OCI-LY7 (cell line): Measurements from ENCODE around the gene ZNF697. TPM values are rescaled to one million over a fixed set of nuclear protein-coding genes. Genes with fewer than 3 reads are reported as not detected.

ENCODE experiments used
- BruUV-seq: library from RNA; stranded (reverse); fragments of 400-500 nt; replicated peaks from 2 replicates; lab custom pipeline; 2021; lab: Mats Ljungman, UMichigan
- CTCF ChIA-PET: fragments of 300-600 bp; sonication (Branson Sonifier 250); formaldehyde crosslinking; loops from one replicate; lab custom pipeline; 2022; ENCODE audit warnings: antibody characterized with exemption; ENCODE audit not compliant: unreplicated experiment; lab: Charles Lee
- POLR2A ChIA-PET: fragments of 300-600 bp; sonication (Branson Sonifier 250); formaldehyde crosslinking; loops from one replicate; lab custom pipeline; 2022; ENCODE audit warnings: antibody characterized with exemption; lab: Charles Lee
- DNase-seq: peaks from one replicate; pipeline ENCODE4 v3.0.0-alpha.2; 2015; ENCODE audit warnings: low spot score
- H2AFZ ChIP-seq: fragments of 200-600 bp; sonication (generic), shearing (Covaris generic); 2 replicates; pipeline ENCODE4 v1.6.1; 2014; ENCODE audit warnings: mild to moderate bottlenecking, antibody characterized with exemption, low read length, moderate library complexity
- H3K27ac ChIP-seq: fragments of 200-600 bp; sonication (generic); 2 replicates; pipeline ENCODE4 v1.5.1; 2014; ENCODE audit warnings: mixed run types, low read depth, mild to moderate bottlenecking, moderate library complexity, low read length, inconsistent platforms; ENCODE audit not compliant: poor library complexity, severe bottlenecking
- H3K36me3 ChIP-seq: fragments of 200-600 bp; sonication (generic); 2 replicates; pipeline ENCODE4 v1.6.1; 2014; ENCODE audit warnings: mild to moderate bottlenecking, antibody characterized with exemption, low read length, moderate library complexity, mixed read lengths; ENCODE audit not compliant: insufficient read depth
- H3K4me1 ChIP-seq: fragments of 200-600 bp; sonication (generic); 2 replicates; pipeline ENCODE4 v1.5.1; 2014; ENCODE audit warnings: mild to moderate bottlenecking, low read length; ENCODE audit not compliant: insufficient read depth, poor library complexity, severe bottlenecking
- H3K4me2 ChIP-seq: fragments of 200-600 bp; sonication (generic); 2 replicates; pipeline ENCODE4 v1.6.1; 2014; ENCODE audit warnings: mild to moderate bottlenecking, low read length
- H3K4me3 ChIP-seq: fragments of 200-600 bp; sonication (generic); 2 replicates; pipeline ENCODE4 v1.5.1; 2014; ENCODE audit warnings: mild to moderate bottlenecking, low read depth, low read length; ENCODE audit not compliant: poor library complexity, severe bottlenecking
- H3K79me2 ChIP-seq: fragments of 200-600 bp; sonication (generic); 2 replicates; pipeline ENCODE4 v1.6.1; 2016; ENCODE audit warnings: low read depth, mild to moderate bottlenecking, low read length, moderate library complexity, mixed read lengths; ENCODE audit not compliant: insufficient read depth
- H3K9me2 ChIP-seq: fragments of 200-600 bp; sonication (generic); 2 replicates; pipeline ENCODE4 v1.6.1; 2016; ENCODE audit warnings: mild to moderate bottlenecking, low read length, mixed read lengths; ENCODE audit not compliant: insufficient read depth
- H3K9me3 ChIP-seq: fragments of 200-600 bp; sonication (generic); 2 replicates; pipeline ENCODE4 v1.6.1; 2014; ENCODE audit warnings: mild to moderate bottlenecking, mixed run types, low read length, mixed read lengths
- H4K20me1 ChIP-seq: fragments of 200-600 bp; sonication (generic); 2 replicates; pipeline ENCODE4 v1.6.1; 2014; ENCODE audit warnings: mild to moderate bottlenecking, antibody characterized with exemption, low read length, moderate library complexity, mixed read lengths; ENCODE audit not compliant: insufficient read depth
- CTCF ChIP-seq: fragments of 200-600 bp; sonication (generic); conservative IDR thresholded peaks from 2 replicates; pipeline ENCODE4 v1.5.1; 2014; ENCODE audit warnings: mild to moderate bottlenecking, antibody characterized with exemption, low read length, moderate library complexity, mixed read lengths
- EZH2phosphoT487 ChIP-seq: fragments of 200-600 bp; sonication (generic); IDR thresholded peaks from 2 replicates; pipeline ENCODE4 v1.6.1; 2018; ENCODE audit warnings: low read depth, borderline replicate concordance, mild to moderate bottlenecking, mixed run types, antibody characterized with exemption, low read length, moderate library complexity, mixed read lengths
- intact Hi-C: fragments of 100-400 bp; cut with micrococcal nuclease; formaldehyde crosslinking; loops from one replicate; pipeline ENCODE4 v1.10.0; 2022; ENCODE audit not compliant: unreplicated experiment
- total RNA-seq, 2 experiments: library from RNA; depleted of rRNA in 1 of 2; stranded (reverse); fragments of >200 nt in 1 of 2; shearing (Covaris generic) in 1 of 2; gene quantifications; 2 replicates each; pipeline ENCODE4 v1.2.3, GENCODE V29; 2014 to 2022

The ZNF697 gene
- total RNA-seq, 2 experiments from 2014 or later = not detected

GRCh38 chr1:119681560-119681959 is 33.5 kb upstream of the ZNF697 start:
- ChIA-PET CTCF (no interaction called here), POLR2A (no interaction called here)
- Histone ChIP-seq H4K20me1 (no peaks in the 10 kb centered on the region), H3K27ac (no peak overlapping the region), H3K4me2 (no peak overlapping the region), H3K9me2 (no peaks in the 10 kb centered on the region), H3K9me3 (no peaks in the 10 kb centered on the region), H3K79me2 (no peaks in the 10 kb centered on the region), H3K4me3 (no peak overlapping the region), H3K36me3 (no peaks in the 10 kb centered on the region), H3K4me1 (no peaks in the 10 kb centered on the region), H2AFZ (no peak overlapping the region)
- no TSS peak for BruUV-seq
- no peak for DNase-seq
- no peak for TF ChIP-seq EZH2phosphoT487
- no peak for TF ChIP-seq CTCF
- intact Hi-C loops = no loop called here

- intact Hi-C loops = no loop called here
- H3K4me2 ChIP-seq = no peak overlapping the region
- TF ChIP-seq EZH2phosphoT487 (no peak), CTCF (no peak)
Observed at GRCh38 chr1:119680723-119681122, 32.7 kb upstream of the ZNF697 start.

GRCh38 chr1:119680193-119680592 is 32.1 kb upstream of the ZNF697 start:
- ChIA-PET POLR2A (no interaction called here), CTCF (no interaction called here)
- Histone ChIP-seq H3K79me2 (no peaks in the 10 kb centered on the region), H3K4me1 (no peaks in the 10 kb centered on the region), H3K4me3 (no peak overlapping the region), H3K9me3 (no peaks in the 10 kb centered on the region), H4K20me1 (no peaks in the 10 kb centered on the region), H3K9me2 (no peaks in the 10 kb centered on the region), H2AFZ (no peak overlapping the region), H3K27ac (no peak overlapping the region), H3K4me2 (no peak overlapping the region), H3K36me3 (no peaks in the 10 kb centered on the region)
- no peak for TF ChIP-seq EZH2phosphoT487
- no peak for TF ChIP-seq CTCF
- no peak for DNase-seq
- intact Hi-C loops = no loop called here
- BruUV-seq = no TSS peak

More at GRCh38 chr1:119680723-119681122, 32.7 kb upstream of the ZNF697 start:
- H3K4me1 ChIP-seq = no peaks in the 10 kb centered on the region
- no peaks in the 10 kb centered on the region for H3K9me2 ChIP-seq
- CTCF ChIA-PET = no interaction called here
- POLR2A ChIA-PET = no interaction called here
- H3K79me2 ChIP-seq = no peaks in the 10 kb centered on the region
- no peak overlapping the region for H3K27ac ChIP-seq
- H3K4me3 ChIP-seq = no peak overlapping the region
- no peaks in the 10 kb centered on the region for H3K9me3 ChIP-seq
- no peak overlapping the region for H2AFZ ChIP-seq
- H3K36me3 ChIP-seq = no peaks in the 10 kb centered on the region
- no TSS peak for BruUV-seq
- no peak for DNase-seq
- H4K20me1 ChIP-seq = no peaks in the 10 kb centered on the region
